WI38 (cell line): ENCODE measurements around the gene GDF9.
"Not testable (repeated sequence)": the region's sequence is repeated elsewhere in the genome, so short reads cannot be mapped to it uniquely, and the experiment has no call there.

Experiments used
- H3K4me3 ChIP-seq: 2 replicates; pipeline ENCODE4 v1.5.1; 2011; ENCODE audit warnings: low read depth, mild to moderate bottlenecking, control low read depth, low read length
- CTCF ChIP-seq: IDR thresholded peaks from 2 replicates; pipeline ENCODE4 v1.5.1; 2012; ENCODE audit warnings: low read depth, mild to moderate bottlenecking, control low read depth, low read length

The GDF9 gene

GRCh38 chr5:132859889-132860437, 6.3 kb downstream of the GDF9 start:
- H3K4me3 ChIP-seq, result no peak overlapping the region
- TF ChIP-seq CTCF, result no peak

- H3K4me3 ChIP-seq, result no peak overlapping the region
- no peak for TF ChIP-seq CTCF
Observed at GRCh38 chr5:132856011-132856410, 10.3 kb downstream of the GDF9 start.

GRCh38 chr5:132854992-132855391, 11.3 kb downstream of the GDF9 start:
- not testable (repeated sequence) for H3K4me3 ChIP-seq

- no peak overlapping the region for H3K4me3 ChIP-seq
- no peak for TF ChIP-seq CTCF
Observed at GRCh38 chr5:132854301-132854700, 12.0 kb downstream of the GDF9 start.

- no peak overlapping the region for H3K4me3 ChIP-seq
- TF ChIP-seq CTCF, result no peak
Observed at GRCh38 chr5:132853790-132854189, 12.5 kb downstream of the GDF9 start.

- TF ChIP-seq CTCF, result no peak
- no peak overlapping the region for H3K4me3 ChIP-seq
Observed at GRCh38 chr5:132853323-132853722, 12.9 kb downstream of the GDF9 start.

- H3K4me3 ChIP-seq, result no peak overlapping the region
- no peak for TF ChIP-seq CTCF
Observed at GRCh38 chr5:132850066-132850465, 16.2 kb downstream of the GDF9 start.

GRCh38 chr5:132849347-132849746, 16.9 kb downstream of the GDF9 start:
- H3K4me3 ChIP-seq, result no peak overlapping the region
- no peak for TF ChIP-seq CTCF
